Limb (tissue), 2 donors: ENCODE measurements around the gene SMAD2.
"Not testable (repeated sequence)": the region's sequence is repeated elsewhere in the genome, so short reads cannot be mapped to it uniquely, and the experiment has no call there.

Source experiments
- DNase-seq, 2 donors: peaks; one replicate each; pipeline ENCODE4 v3.0.0-alpha.2; 2016; ENCODE audit errors: extremely low spot score in 2 of 2

SMAD2 gene

GRCh38 chr18:47844828-47845498 is 85.5 kb downstream of the SMAD2 start:
- DNase-seq, result no peak

GRCh38 chr18:47842836-47843235 is 87.6 kb downstream of the SMAD2 start:
- DNase-seq, result no peak

GRCh38 chr18:47838396-47838795 is 92.1 kb downstream of the SMAD2 start:
- no peak for DNase-seq

- DNase-seq, result no peak
Measured at GRCh38 chr18:47832348-47832747, 98.1 kb downstream of the SMAD2 start.

- no peak for DNase-seq
Measured at GRCh38 chr18:47831351-47831750, 99.1 kb downstream of the SMAD2 start.

- no peak for DNase-seq
Measured at GRCh38 chr18:47830772-47831171, 99.7 kb downstream of the SMAD2 start.

DNA sequence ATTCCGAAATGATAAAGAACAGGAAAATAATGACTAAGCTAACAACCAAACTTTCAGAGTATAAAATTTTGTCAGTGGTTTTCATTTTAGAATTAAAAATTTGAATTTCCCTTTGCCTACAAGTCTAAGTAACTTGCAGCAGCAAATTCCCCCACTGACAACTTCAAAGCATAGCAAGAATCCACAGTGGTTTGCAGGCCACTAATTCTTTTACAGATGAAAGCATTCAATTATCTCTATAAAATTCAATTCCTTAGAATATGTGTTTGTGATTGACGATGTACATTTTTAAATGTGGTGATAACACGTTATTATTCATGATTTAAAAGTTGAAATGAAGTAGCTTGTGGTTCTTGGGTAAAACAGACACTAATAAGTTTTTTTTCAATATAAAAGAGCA is 100.6 kb downstream of the SMAD2 start:
- no peak for DNase-seq

GRCh38 chr18:47828031-47828430 is 102.4 kb downstream of the SMAD2 start:
- DNase-seq, result not testable (repeated sequence)

GRCh38 chr18:47826157-47827074 is 104.0 kb downstream of the SMAD2 start:
- DNase-seq, result no peak

DNA sequence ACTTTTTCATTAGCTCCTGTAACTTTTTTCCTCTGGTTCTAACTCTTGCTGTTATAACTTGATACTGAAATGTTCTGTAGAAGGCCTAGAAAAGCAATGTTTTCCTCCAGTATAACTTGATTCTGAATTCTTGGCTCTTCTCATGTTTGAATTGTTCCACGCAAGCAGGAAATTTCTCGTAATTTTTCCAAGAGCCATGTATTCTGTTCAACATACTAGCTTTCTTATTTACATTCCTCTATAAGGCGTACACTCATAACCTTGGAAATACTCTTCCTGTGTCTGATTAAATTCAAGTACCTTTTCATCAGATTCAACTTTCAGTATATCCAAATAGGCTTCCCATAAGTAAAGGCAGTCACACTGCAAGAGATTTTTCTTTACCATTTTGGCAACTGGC is 109.1 kb downstream of the SMAD2 start:
- peak in 1 of 2 donors; percentile 38 for DNase-seq

- no peak for DNase-seq
Measured at GRCh38 chr18:47817795-47818077, 112.7 kb downstream of the SMAD2 start.

- DNase-seq, result no peak
Measured at GRCh38 chr18:47817017-47817794, 113.3 kb downstream of the SMAD2 start.

DNA sequence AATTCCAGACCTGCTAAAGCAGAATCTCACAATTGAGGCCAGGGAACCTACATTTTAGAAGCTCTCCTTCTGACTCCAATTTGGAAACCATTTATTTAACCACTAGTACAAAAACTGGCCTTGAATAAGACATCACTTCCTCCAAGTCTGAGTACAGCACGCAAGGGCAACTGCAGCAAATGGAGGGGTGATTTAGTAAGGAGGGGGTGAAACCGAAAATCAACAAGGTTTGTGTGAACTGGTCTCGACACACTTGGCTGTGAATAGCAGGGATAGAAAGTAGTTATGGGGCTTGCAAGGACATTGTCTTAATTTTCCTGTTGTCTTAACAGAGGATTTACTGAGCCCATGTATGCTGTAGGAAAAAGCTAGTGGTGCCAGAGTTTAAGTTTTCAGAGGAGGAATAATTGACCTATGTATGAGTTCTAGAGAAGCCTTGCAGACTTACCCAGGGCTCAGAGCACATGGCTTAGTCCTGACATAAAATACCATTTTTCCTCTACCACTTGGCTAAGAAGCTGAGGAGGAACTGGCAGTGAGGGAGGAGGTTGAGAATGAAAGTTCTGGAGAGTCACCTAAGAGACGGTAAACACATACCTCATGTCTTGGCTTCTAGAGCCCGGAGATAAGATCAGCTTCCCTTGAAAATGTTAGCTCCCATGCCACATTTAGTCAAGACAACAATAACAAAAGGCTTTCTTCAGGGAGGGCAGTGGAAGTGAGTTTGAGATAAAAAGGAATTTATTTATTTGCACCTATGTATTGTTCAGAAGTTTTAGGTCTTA is 114.8 kb downstream of the SMAD2 start:
- DNase-seq, result no peak

DNA sequence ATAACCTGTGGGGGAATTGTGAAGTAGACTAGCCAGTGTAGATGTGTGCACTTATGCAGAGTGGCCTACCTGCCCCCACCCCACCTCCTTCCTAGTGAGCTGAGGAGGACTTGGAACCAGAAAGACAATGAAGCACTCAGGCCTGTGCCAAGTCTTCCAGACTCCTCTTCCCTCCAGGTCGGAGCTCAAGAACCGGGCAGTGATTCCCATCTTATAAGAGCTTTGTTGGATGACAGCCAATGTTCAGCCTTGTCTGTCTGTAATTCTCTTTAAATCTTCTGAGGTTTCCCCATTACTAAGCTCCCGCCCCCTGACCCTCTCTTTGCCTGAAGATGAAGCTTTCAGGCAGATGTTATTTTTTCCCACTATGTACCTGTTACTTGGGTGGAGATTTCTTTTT is 121.0 kb downstream of the SMAD2 start:
- DNase-seq, result no peak

- DNase-seq, result no peak
Measured at GRCh38 chr18:47802802-47803201, 127.7 kb downstream of the SMAD2 start.

DNA sequence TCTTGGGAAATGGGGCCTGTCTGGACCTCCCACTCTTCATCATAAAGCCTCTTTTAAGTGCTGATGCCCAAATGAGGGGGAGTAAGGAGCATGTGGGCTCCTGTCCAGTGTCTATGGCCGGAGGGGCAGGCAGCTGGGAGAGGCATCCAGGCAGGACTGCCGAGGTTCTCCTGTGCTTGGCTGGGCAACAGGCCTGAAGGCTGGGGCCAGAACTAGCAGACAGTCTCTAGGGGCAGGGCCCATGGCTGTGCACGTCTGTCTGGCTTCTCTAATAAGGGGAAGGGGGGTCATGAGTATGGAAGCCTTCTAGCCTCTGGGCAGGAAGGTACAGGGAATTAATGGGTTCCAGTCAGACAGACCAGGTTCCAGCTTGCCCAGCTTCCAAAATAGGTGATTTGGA is 128.6 kb downstream of the SMAD2 start:
- DNase-seq, result no peak

DNA sequence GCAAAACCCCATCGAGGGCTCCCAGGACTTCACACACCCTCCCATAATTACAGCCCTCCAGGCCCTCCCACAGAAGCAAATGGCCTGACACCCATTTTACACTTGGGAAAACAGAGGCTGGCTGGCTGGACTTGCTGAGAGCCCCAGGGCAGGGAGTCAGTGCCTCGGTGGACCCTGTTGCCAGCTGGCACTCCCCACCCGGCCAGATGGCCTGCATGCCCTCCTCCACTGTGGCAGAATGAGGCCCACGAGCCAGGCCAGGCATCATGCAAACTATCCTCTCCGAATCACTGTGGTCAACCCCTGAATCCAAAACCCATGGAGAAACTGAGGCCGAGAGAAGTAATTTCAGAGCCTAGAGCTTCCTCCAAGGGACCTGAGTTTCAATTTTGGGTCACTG is 129.7 kb downstream of the SMAD2 start:
- DNase-seq, result no peak

- no peak for DNase-seq
Measured at GRCh38 chr18:47800248-47800647, 130.2 kb downstream of the SMAD2 start.

- DNase-seq, result no peak
Measured at GRCh38 chr18:47799376-47799775, 131.1 kb downstream of the SMAD2 start.

GRCh38 chr18:47798366-47798765 is 132.1 kb downstream of the SMAD2 start:
- DNase-seq, result no peak

DNA sequence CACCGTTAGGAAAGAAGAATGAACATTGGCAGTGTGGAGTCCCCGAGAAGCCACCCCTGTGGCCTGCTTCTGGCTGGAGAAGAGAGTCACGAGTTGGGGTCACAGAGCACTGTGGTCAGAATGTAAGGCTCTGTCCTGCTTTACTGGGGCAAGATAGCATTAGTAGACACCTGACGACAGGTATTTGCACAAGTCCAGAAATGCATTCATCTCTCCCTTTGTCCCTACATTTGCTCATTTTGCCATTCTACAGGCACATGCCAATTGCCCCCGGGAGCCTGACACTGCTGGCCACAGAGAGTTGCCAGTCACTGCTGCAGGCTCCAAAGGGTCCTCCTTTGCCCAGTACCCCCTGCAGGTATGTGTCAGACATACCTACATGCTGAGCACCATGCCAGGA is 133.3 kb downstream of the SMAD2 start:
- no peak for DNase-seq

GRCh38 chr18:47795434-47795814 is 135.0 kb downstream of the SMAD2 start:
- DNase-seq, result no peak
